CD4-positive, alpha-beta T cell treated with Interleukin-15 for 4 hours (primary cell): Measurements from ENCODE around the gene MAD1L1.

ENCODE experiments used
- DNase-seq: peaks from one replicate; pipeline ENCODE4 v3.0.0-alpha.2; 2020; ENCODE audit warnings: low spot score

The MAD1L1 gene

GRCh38 chr7:2200584-2200980 is 32.2 kb downstream of the MAD1L1 start:
- DNase-seq, result no peak

- DNase-seq, result no peak
Observed at GRCh38 chr7:2199956-2200583, 32.7 kb downstream of the MAD1L1 start.

GRCh38 chr7:2199528-2199927 is 33.2 kb downstream of the MAD1L1 start:
- no peak for DNase-seq

- DNase-seq, result no peak
Observed at GRCh38 chr7:2198760-2199159, 34.0 kb downstream of the MAD1L1 start.

- DNase-seq, result no peak
Observed at GRCh38 chr7:2198206-2198605, 34.5 kb downstream of the MAD1L1 start.

- no peak for DNase-seq
Observed at GRCh38 chr7:2197436-2198155, 35.1 kb downstream of the MAD1L1 start.

- no peak for DNase-seq
Observed at GRCh38 chr7:2196381-2197378, 36.1 kb downstream of the MAD1L1 start.

- no peak for DNase-seq
Observed at GRCh38 chr7:2195400-2196246, 37.1 kb downstream of the MAD1L1 start.

GRCh38 chr7:2193575-2194305 is 39.0 kb downstream of the MAD1L1 start:
- DNase-seq, result no peak

GRCh38 chr7:2192831-2193534 is 39.8 kb downstream of the MAD1L1 start:
- no peak for DNase-seq

GRCh38 chr7:2191016-2191415 is 41.7 kb downstream of the MAD1L1 start:
- DNase-seq, result no peak

- no peak for DNase-seq
Observed at GRCh38 chr7:2190531-2190930, 42.2 kb downstream of the MAD1L1 start.

GRCh38 chr7:2186166-2186565 is 46.6 kb downstream of the MAD1L1 start:
- DNase-seq, result no peak

- no peak for DNase-seq
Observed at GRCh38 chr7:2185715-2186114, 47.0 kb downstream of the MAD1L1 start.

GRCh38 chr7:2182461-2182860 is 50.3 kb downstream of the MAD1L1 start:
- no peak for DNase-seq

- DNase-seq, result no peak
Observed at GRCh38 chr7:2181077-2181854, 51.5 kb downstream of the MAD1L1 start.

GRCh38 chr7:2180081-2180480 is 52.7 kb downstream of the MAD1L1 start:
- DNase-seq, result no peak

GRCh38 chr7:2175514-2175913 is 57.2 kb downstream of the MAD1L1 start:
- no peak for DNase-seq

- DNase-seq, result no peak
Observed at GRCh38 chr7:2175091-2175490, 57.7 kb downstream of the MAD1L1 start.
